Astrocyte (in vitro differentiated cells and primary cell): ENCODE results near the gene UQCR11. TPM values are rescaled to one million over a fixed set of nuclear protein-coding genes. Genes with fewer than 3 reads are reported as not detected.

Source experiments
- DNase-seq: peaks from one replicate; pipeline ENCODE4 v3.0.0-alpha.2; 2010; ENCODE audit warnings: low read depth
- FAIRE-seq: peaks from 2 replicates; lab custom pipeline; 2011; peaks lifted over from hg19 to GRCh38; lab: Jason Lieb, UNC
- H2AFZ ChIP-seq: 2 replicates; pipeline ENCODE4 v1.6.0; 2012; ENCODE audit warnings: low read depth, low read length, inconsistent platforms
- H3K27ac ChIP-seq: 2 replicates; pipeline ENCODE4 v1.5.1; 2011; ENCODE audit warnings: low read depth, low read length, inconsistent platforms
- H3K27me3 ChIP-seq: 2 replicates; pipeline ENCODE4 v1.6.0; 2011; ENCODE audit warnings: low read length, inconsistent platforms; ENCODE audit not compliant: insufficient read depth
- H3K36me3 ChIP-seq: 2 replicates; pipeline ENCODE4 v1.5.1; 2011; ENCODE audit warnings: low read length, inconsistent platforms; ENCODE audit not compliant: insufficient read depth
- H3K4me1 ChIP-seq: 2 replicates; pipeline ENCODE4 v1.5.1; 2011; ENCODE audit warnings: low read length, inconsistent platforms; ENCODE audit not compliant: insufficient read depth
- H3K4me2 ChIP-seq: 2 replicates; pipeline ENCODE4 v1.6.0; 2012; ENCODE audit warnings: low read length, inconsistent platforms
- H3K4me3 ChIP-seq: 2 replicates; pipeline ENCODE4 v1.5.1; 2011; ENCODE audit warnings: low read depth, mild to moderate bottlenecking, low read length, inconsistent platforms; ENCODE audit not compliant: insufficient read depth
- H3K79me2 ChIP-seq: 2 replicates; pipeline ENCODE4 v1.6.0; 2012; ENCODE audit warnings: mild to moderate bottlenecking, low read length, inconsistent platforms; ENCODE audit not compliant: insufficient read depth
- H3K9ac ChIP-seq: 2 replicates; pipeline ENCODE4 v1.6.0; 2012; ENCODE audit warnings: mild to moderate bottlenecking, low read length, inconsistent platforms
- H3K9me3 ChIP-seq: 2 replicates; pipeline ENCODE4 v1.5.1; 2012; ENCODE audit warnings: low read depth, mild to moderate bottlenecking, low read length, inconsistent platforms; ENCODE audit not compliant: insufficient read depth
- H4K20me1 ChIP-seq: 2 replicates; pipeline ENCODE4 v1.6.0; 2012; ENCODE audit warnings: low read length, inconsistent platforms; ENCODE audit not compliant: insufficient read depth
- H3K27ac Mint-ChIP-seq: one replicate; pipeline ENCODE4 v1.8.0; 2021; ENCODE audit warnings: mild to moderate bottlenecking, mixed read lengths; ENCODE audit not compliant: unreplicated experiment
- H3K27me3 Mint-ChIP-seq: one replicate; pipeline ENCODE4 v1.8.0; 2021; ENCODE audit warnings: low read depth, mixed read lengths; ENCODE audit not compliant: unreplicated experiment
- H3K36me3 Mint-ChIP-seq: one replicate; pipeline ENCODE4 v1.8.0; 2021; ENCODE audit warnings: low read depth, mixed read lengths; ENCODE audit not compliant: unreplicated experiment
- H3K4me1 Mint-ChIP-seq: one replicate; pipeline ENCODE4 v1.8.0; 2021; ENCODE audit warnings: low read depth, mixed read lengths; ENCODE audit not compliant: unreplicated experiment
- H3K4me3 Mint-ChIP-seq: one replicate; pipeline ENCODE4 v1.8.0; 2021; ENCODE audit warnings: mild to moderate bottlenecking, moderate library complexity, mixed read lengths; ENCODE audit not compliant: unreplicated experiment
- H3K9me3 Mint-ChIP-seq: one replicate; pipeline ENCODE4 v1.8.0; 2021; ENCODE audit warnings: mild to moderate bottlenecking, mixed read lengths; ENCODE audit not compliant: unreplicated experiment
- CTCF ChIP-seq: IDR thresholded peaks from 2 replicates; pipeline ENCODE4 v1.5.1; 2011; ENCODE audit warnings: low read depth, mild to moderate bottlenecking, inconsistent platforms, low read length, moderate library complexity; ENCODE audit not compliant: insufficient read depth
- EZH2 ChIP-seq: IDR thresholded peaks from 2 replicates; pipeline ENCODE4 v1.6.1; 2012; ENCODE audit warnings: mild to moderate bottlenecking, low read length, inconsistent platforms; ENCODE audit not compliant: insufficient read depth
- total RNA-seq: library from RNA; stranded (reverse); gene quantifications from 2 replicates; pipeline ENCODE4 v1.2.1, GENCODE V29; 2021

UQCR11 gene
- total RNA-seq, 1 donor from 2014 or later, result 255 TPM

GRCh38 chr19:1551068-1552040 lies 53.9 kb downstream of the UQCR11 start:
- TF ChIP-seq EZH2 (no peak), CTCF (no peak)
- Mint-ChIP-seq H3K9me3 (no peaks in the 10 kb centered on the region), H3K27me3 (no peaks in the 10 kb centered on the region), H3K27ac (no peak overlapping the region), H3K4me3 (no peak overlapping the region), H3K36me3 (no peaks in the 10 kb centered on the region), H3K4me1 (no peaks in the 10 kb centered on the region)
- H3K4me2 ChIP-seq, result no peak overlapping the region
- no peaks in the 10 kb centered on the region for H3K36me3 ChIP-seq
- no peaks in the 10 kb centered on the region for H3K4me1 ChIP-seq
- DNase-seq, result no peak
- no peak overlapping the region for H3K27ac ChIP-seq
- peaks cover 4% of the 10 kb centered on the region for H3K79me2 ChIP-seq
- no peaks in the 10 kb centered on the region for H3K27me3 ChIP-seq
- peaks cover 7% of the 10 kb centered on the region for H4K20me1 ChIP-seq
- no peak overlapping the region for H2AFZ ChIP-seq
- H3K9me3 ChIP-seq, result no peaks in the 10 kb centered on the region
- H3K4me3 ChIP-seq, result no peak overlapping the region
- H3K9ac ChIP-seq, result no peak overlapping the region
- FAIRE-seq, result no peak

GRCh38 chr19:1549332-1549945 lies 55.8 kb downstream of the UQCR11 start:
- Mint-ChIP-seq H3K4me1 (no peaks in the 10 kb centered on the region), H3K27ac (no peak overlapping the region), H3K9me3 (no peaks in the 10 kb centered on the region), H3K27me3 (peaks cover 8% of the 10 kb centered on the region), H3K36me3 (no peaks in the 10 kb centered on the region), H3K4me3 (no peak overlapping the region)
- no peak for FAIRE-seq
- no peaks in the 10 kb centered on the region for H3K36me3 ChIP-seq
- no peak for TF ChIP-seq EZH2
- no peak for TF ChIP-seq CTCF
- H2AFZ ChIP-seq, result no peak overlapping the region
- H3K79me2 ChIP-seq, result no peaks in the 10 kb centered on the region
- H4K20me1 ChIP-seq, result peaks cover 5% of the 10 kb centered on the region
- H3K4me1 ChIP-seq, result no peaks in the 10 kb centered on the region
- no peaks in the 10 kb centered on the region for H3K9me3 ChIP-seq
- no peak overlapping the region for H3K27ac ChIP-seq
- DNase-seq, result no peak
- no peak overlapping the region for H3K4me2 ChIP-seq
- H3K4me3 ChIP-seq, result no peak overlapping the region
- no peaks in the 10 kb centered on the region for H3K27me3 ChIP-seq
- H3K9ac ChIP-seq, result no peak overlapping the region

Other genes starting within 250 kb of the UQCR11 start
- gene NDUFS7, start 221.6 kb downstream of the UQCR11 start, total RNA-seq, result 64.0 and 67.3 TPM in 2 replicates
- 34.1 and 35.9 TPM in 2 replicates for gene GAMT, start 203.9 kb downstream of the UQCR11 start, total RNA-seq
- 94.7 and 108 TPM in 2 replicates for gene DAZAP1, start 197.9 kb downstream of the UQCR11 start, total RNA-seq
- gene RPS15, start 167.1 kb downstream of the UQCR11 start, total RNA-seq, result 973 and 1,045 TPM in 2 replicates
- gene APC2, start 155.3 kb downstream of the UQCR11 start, total RNA-seq, result 5.5 and 7.1 TPM in 2 replicates
- 30.2 and 32.4 TPM in 2 replicates for gene C19orf25, start 126.2 kb downstream of the UQCR11 start, total RNA-seq
- gene PCSK4, start 115.1 kb downstream of the UQCR11 start, total RNA-seq, result 2.7 and 3.9 TPM in 2 replicates
- gene REEP6, start 114.3 kb downstream of the UQCR11 start, total RNA-seq, result 5.7 and 6.6 TPM in 2 replicates
- gene ADAMTSL5, start 92.4 kb downstream of the UQCR11 start, total RNA-seq, result 4.7 and 5.5 TPM in 2 replicates
- gene PLK5, start 81.4 kb downstream of the UQCR11 start, total RNA-seq, result 0.09 TPM in 1 of 2 replicates, not detected in the other
- gene MEX3D, start 37.1 kb downstream of the UQCR11 start, total RNA-seq, result 51.8 and 52.1 TPM in 2 replicates
- gene MBD3, start 12.6 kb downstream of the UQCR11 start, total RNA-seq, result 64.0 and 71.9 TPM in 2 replicates
- gene TCF3, start 47.2 kb upstream of the UQCR11 start, total RNA-seq, result 156 and 173 TPM in 2 replicates
- gene ONECUT3, start 148.0 kb upstream of the UQCR11 start, total RNA-seq, result not detected in 2 replicates
- gene ATP8B3, start 206.8 kb upstream of the UQCR11 start, total RNA-seq, result 3.0 and 4.4 TPM in 2 replicates
- 35.5 and 36.2 TPM in 2 replicates for gene REXO1, start 243.0 kb upstream of the UQCR11 start, total RNA-seq